K562 (cell line): Measurements from ENCODE around the gene RBMX. TPM values are rescaled to one million over a fixed set of nuclear protein-coding genes. Genes with fewer than 3 reads are reported as not detected.

Experiments used
- ATAC-seq: fragments of 200-7000 bp; cut with Tn5 transposase; 3 replicates; pipeline ENCODE4 v1.9.1; 2020; ENCODE audit warnings: moderate library complexity
- BruUV-seq: library from RNA; stranded (reverse); fragments of 400-500 nt; replicated peaks from 2 replicates; lab custom pipeline; 2021; lab: Mats Ljungman, UMichigan
- CTCF ChIA-PET: fragments of 300-600 bp; formaldehyde crosslinking; extraction: SDS; loops from one replicate; lab custom pipeline; 2021; ENCODE audit warnings: low intra/inter-chr PET ratio; lab: Yijun Ruan, JAX
- POLR2A ChIA-PET: fragments of 300-600, 350-650 bp; sonication (Branson Sonifier 250); formaldehyde crosslinking; extraction: SDS; loops from one replicate; lab custom pipeline; 2021; ENCODE audit warnings: antibody characterized with exemption, inconsistent platforms; lab: Yijun Ruan, JAX
- DNase-seq, 4 experiments: peaks; one replicate each; pipeline versions ENCODE4 v3.0.0 to v3.0.0-alpha.2; 2011 to 2018; ENCODE audit warnings: low spot score in 3 of 4, mixed read lengths in 3 of 4; ENCODE audit errors: extremely low read depth in 1 of 4
- FAIRE-seq: peaks from 2 replicates; lab custom pipeline; 2011; peaks lifted over from hg19 to GRCh38; lab: Jason Lieb, UNC
- H2AFZ ChIP-seq: 2 replicates; pipeline ENCODE4 v1.6.0; 2011; ENCODE audit warnings: low read depth, low read length, control low read depth, inconsistent platforms
- H3K27ac ChIP-seq: fragments of 200-600 bp; 3 replicates; pipeline ENCODE4 v1.8.0; 2011; ENCODE audit warnings: low read depth, mild to moderate bottlenecking, control low read depth, inconsistent platforms, low read length, moderate library complexity, mixed read lengths; ENCODE audit errors: extremely low read depth
- H3K27me3 ChIP-seq, 2 experiments: fragments of 300-600 bp in 1 of 2; 2 replicates in 1 of 2; 3 replicates in 1 of 2; pipeline versions ENCODE4 v1.6.0 to v1.8.0; 2011; ENCODE audit warnings: inconsistent platforms in 2 of 2, low read length in 2 of 2, mild to moderate bottlenecking in 1 of 2, mixed read lengths in 1 of 2, moderate library complexity in 1 of 2; ENCODE audit not compliant: control insufficient read depth in 2 of 2, insufficient read depth in 2 of 2
- H3K36me3 ChIP-seq: fragments of 300-600 bp; 3 replicates; pipeline ENCODE4 v1.8.0; 2011; ENCODE audit warnings: mild to moderate bottlenecking, low read length, inconsistent platforms; ENCODE audit not compliant: control insufficient read depth, insufficient read depth
- H3K4me1 ChIP-seq, 2 experiments: fragments of 200-600 bp in 1 of 2; replicated peaks in 1 of 2; 2 replicates in 1 of 2; 3 replicates in 1 of 2; pipeline versions ENCODE4 v1.5.1 to v1.8.0; 2011; ENCODE audit warnings: inconsistent platforms in 2 of 2, low read length in 2 of 2, mild to moderate bottlenecking in 1 of 2, mixed read lengths in 1 of 2, moderate library complexity in 1 of 2; ENCODE audit not compliant: control insufficient read depth in 2 of 2, insufficient read depth in 2 of 2
- H3K4me2 ChIP-seq: 2 replicates; pipeline ENCODE4 v1.6.1; 2011; ENCODE audit warnings: low read length, control low read depth, inconsistent platforms, mixed read lengths; ENCODE audit not compliant: insufficient read depth
- H3K4me3 ChIP-seq: fragments of 200-600 bp; sonication (generic), shearing (Covaris generic); 2 replicates; pipeline ENCODE4 v1.5.1; 2016; ENCODE audit warnings: control low read depth, inconsistent platforms
- H3K79me2 ChIP-seq: fragments of 200-600 bp; 3 replicates; pipeline ENCODE4 v1.8.0; 2011; ENCODE audit warnings: low read length, inconsistent platforms; ENCODE audit not compliant: control insufficient read depth, insufficient read depth
- H3K9ac ChIP-seq, 2 experiments: 2 replicates each; pipeline versions ENCODE4 v1.6.0 to v1.6.1; 2011; ENCODE audit warnings: low read depth in 2 of 2, low read length in 2 of 2, control low read depth in 1 of 2, inconsistent platforms in 1 of 2, mild to moderate bottlenecking in 1 of 2, mixed read lengths in 1 of 2; ENCODE audit not compliant: insufficient read depth in 1 of 2
- H3K9me1 ChIP-seq: one replicate; pipeline ENCODE4 v1.6.0; 2011; ENCODE audit warnings: inconsistent platforms, mild to moderate bottlenecking, low read length, moderate library complexity; ENCODE audit not compliant: control insufficient read depth, insufficient read depth
- H3K9me3 ChIP-seq: replicated peaks from 2 replicates; pipeline ENCODE4 v1.5.1; 2011; ENCODE audit warnings: low read depth, low read length, inconsistent platforms; ENCODE audit not compliant: control insufficient read depth, insufficient read depth
- H4K20me1 ChIP-seq: replicated peaks from 2 replicates; pipeline ENCODE4 v1.6.1; 2011; ENCODE audit warnings: low read length, inconsistent platforms, mixed read lengths; ENCODE audit not compliant: control insufficient read depth, insufficient read depth
- CEBPB ChIP-seq: fragments of 450-650 bp; IDR thresholded peaks from 2 replicates; pipeline ENCODE4 v1.6.1; 2016; ENCODE audit warnings: missing genetic modification characterization, missing compliant biosample characterization
- ILK ChIP-seq: fragments of 450-650 bp; IDR thresholded peaks from 2 replicates; pipeline ENCODE4 v1.6.1; 2016; ENCODE audit warnings: missing genetic modification characterization, low read depth, mild to moderate bottlenecking, missing compliant biosample characterization, moderate library complexity, borderline replicate concordance
- MYNN ChIP-seq, 2 experiments: sonication (generic); formaldehyde crosslinking in 1 of 2; IDR thresholded peaks; 2 replicates each; pipeline versions ENCODE4 v1.5.0 to v1.6.1; 2016 to 2020; ENCODE audit warnings: antibody characterized with exemption in 1 of 2, missing genetic modification reagents in 1 of 2
- POLR2A ChIP-seq: fragments of 450-650 bp; conservative IDR thresholded peaks from 2 replicates; pipeline ENCODE4 v1.6.1; 2016
- POLR2AphosphoS2 ChIP-seq: IDR thresholded peaks from 2 replicates; pipeline ENCODE4 v1.6.1; 2012; ENCODE audit warnings: low read length, improper control_type of control experiment
- RBFOX2 ChIP-seq: fragments of 200-400 bp; formaldehyde crosslinking; IDR thresholded peaks from 2 replicates; pipeline ENCODE4 v1.6.1; 2017; ENCODE audit warnings: low read depth, mild to moderate bottlenecking, low read length, moderate library complexity
- SAFB ChIP-seq: fragments of 200-400 bp; formaldehyde crosslinking; IDR thresholded peaks from 2 replicates; pipeline ENCODE4 v1.6.1; 2017; ENCODE audit warnings: low read depth, low read length, borderline replicate concordance
- THRAP3 ChIP-seq: fragments of 450-650 bp; IDR thresholded peaks from 2 replicates; pipeline ENCODE4 v1.6.1; 2016; ENCODE audit warnings: mild to moderate bottlenecking, inconsistent platforms, borderline replicate concordance
- WHSC1 ChIP-seq: IDR thresholded peaks from one replicate; pipeline ENCODE4 v1.6.1; 2012; ENCODE audit warnings: low read length, control low read depth, inconsistent platforms
- WGBS: fragments of 100-300 bp; shearing (Covaris generic); methylation state at CpG from one replicate; pipeline ENCODE4 v1.1.6; 2016; ENCODE audit warnings: low coverage, mixed read lengths; ENCODE audit not compliant: insufficient coverage; ENCODE audit errors: missing lambda C conversion rate; 5-methylcytosine and 5-hydroxymethylcytosine counted together
- in situ Hi-C: fragments of 300-500 bp; cut with MboI; formaldehyde crosslinking; loops from 4 replicates; pipeline ENCODE4 v1.15.0; 2018; ENCODE audit warnings: inconsistent platforms, mixed read lengths
- intact Hi-C: fragments of 100-400 bp; cut with micrococcal nuclease; formaldehyde crosslinking; loops from 2 replicates; pipeline ENCODE4 v1.14.2; 2022
- polyA plus RNA-seq, 8 experiments: library from polyadenylated mRNA; depleted of rRNA in 4 of 8; stranded (reverse) in 5 of 8; unstranded in 3 of 8; fragments of >200 nt; fragmentation: Nextera tagmentation in 2 of 8; fragmentation: Illumina TruSeq in 1 of 8; extraction: Ambion mirVana in 2 of 8; extraction: Trizol in 1 of 8; gene quantifications; 2 replicates each; pipeline versions ENCODE4 v1.2.1 to v1.2.3, GENCODE V29; 2011 to 2014; ENCODE audit warnings: inconsistent platforms in 1 of 8, missing spikeins in 1 of 8
- total RNA-seq, 7 experiments: library from RNA; depleted of rRNA in 6 of 7; stranded (reverse); fragments of >200 nt in 6 of 7; fragmentation: Illumina TruSeq in 2 of 7; extraction: Trizol in 2 of 7; gene quantifications; 2 replicates each; pipeline versions ENCODE4 v1.2.1 to v1.2.3, GENCODE V29; 2011 to 2021; ENCODE audit warnings: low replicate concordance in 1 of 7
- TF ChIP-seq, protein P1 (sequence below): fragments of 200-800 bp; sonication (Bioruptor generic); IDR thresholded peaks from 2 replicates; pipeline ENCODE4 v1.6.1; 2017; ENCODE audit warnings: missing genetic modification characterization, missing compliant biosample characterization
- TF ChIP-seq, protein P2 (sequence below): sonication (generic); formaldehyde crosslinking; IDR thresholded peaks from 2 replicates; pipeline ENCODE4 v1.5.0; 2020; ENCODE audit warnings: missing genetic modification reagents
- TF ChIP-seq, protein P3 (sequence below): fragments of 450-650 bp; IDR thresholded peaks from 2 replicates; pipeline ENCODE4 v1.7.1; 2018; ENCODE audit warnings: mild to moderate bottlenecking, low read depth; ENCODE audit not compliant: partially characterized antibody
- TF ChIP-seq, protein P4 (sequence below): fragments of 450-650 bp; formaldehyde crosslinking; IDR thresholded peaks from 2 replicates; pipeline ENCODE4 v1.4.0; 2022; ENCODE audit warnings: mild to moderate bottlenecking, moderate library complexity

The RBMX gene
- total and polyA plus RNA-seq, 9 of the 15 experiments (the other 6 are each of a cell fraction or from before 2014, with no cell fraction given): 405 to 671 (median 540) TPM

DNA sequence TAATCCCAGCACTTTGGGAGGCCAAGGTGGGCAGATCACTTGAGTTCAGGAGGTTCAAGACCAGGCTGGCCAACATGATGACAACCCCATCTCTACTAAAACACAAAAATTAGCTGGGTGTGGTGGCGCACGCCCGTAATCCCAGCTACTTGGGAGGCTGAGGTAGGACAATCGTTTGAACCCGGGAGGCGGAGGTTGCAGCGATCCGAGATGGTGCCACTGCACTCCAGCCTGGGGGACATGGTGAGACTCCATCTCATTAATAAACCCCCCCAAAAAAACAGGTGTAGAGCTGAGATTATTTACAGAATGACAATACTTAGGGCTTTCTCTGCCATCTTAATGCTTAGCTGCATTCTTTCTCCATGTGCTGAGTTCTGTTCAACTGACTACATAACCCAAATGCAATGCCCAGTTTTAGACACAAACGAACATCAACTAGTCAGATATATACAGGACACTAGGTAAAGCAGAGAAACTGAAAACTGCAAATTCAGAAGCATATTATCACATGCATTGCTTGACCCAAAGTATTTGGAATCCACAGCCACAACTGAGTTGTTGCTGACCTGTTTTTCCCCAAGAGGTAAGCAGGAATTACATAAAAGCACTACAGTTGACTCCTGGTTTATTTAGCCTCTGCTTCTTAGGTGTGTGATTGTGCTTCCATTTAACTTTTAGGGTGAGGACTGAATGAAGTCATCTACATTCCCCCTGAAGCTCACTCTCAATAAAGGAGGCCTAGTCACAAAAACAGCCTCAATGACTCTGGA is 12.1 kb downstream of the RBMX start:
- in situ Hi-C loops: no loop called here
- no peak for FAIRE-seq
- no peak overlapping the region for H3K4me3 ChIP-seq
- peaks cover 13% of the 10 kb centered on the region for H4K20me1 ChIP-seq
- BruUV-seq: no TSS peak
- no peak for DNase-seq
- intact Hi-C loops: loop anchor here (10.0 kb wide), 1 partner anchor 154 kb away; no protein-coding TSS in a partner anchor
- H3K9ac ChIP-seq: no peak overlapping the region
- CTCF ChIA-PET: no interaction called here
- peaks cover 44% of the 10 kb centered on the region for H3K79me2 ChIP-seq
- POLR2A ChIA-PET: interaction anchor here (0.6 to 4.9 kb wide), 10 partner anchors 11 to 117 kb away, joined by 3 to 24 read pairs (median 4); partner anchors contain the start of gene RBMX
- H3K9me1 ChIP-seq: no peaks in the 10 kb centered on the region
- no peaks in the 10 kb centered on the region; a peak in 2 of 5 replicates for H3K4me1 ChIP-seq
- H3K9me3 ChIP-seq: no peaks in the 10 kb centered on the region
- H2AFZ ChIP-seq: no peak overlapping the region
- no peaks in the 10 kb centered on the region for H3K27me3 ChIP-seq
- 88% methylated on average over 8 of the region's 9 CpGs for WGBS
- H3K27ac ChIP-seq: no peak overlapping the region
- no peak overlapping the region for H3K4me2 ChIP-seq
- ATAC-seq: peak; percentile 5
- peaks cover 86% of the 10 kb centered on the region for H3K36me3 ChIP-seq
- TF ChIP-seq, protein P1, sequence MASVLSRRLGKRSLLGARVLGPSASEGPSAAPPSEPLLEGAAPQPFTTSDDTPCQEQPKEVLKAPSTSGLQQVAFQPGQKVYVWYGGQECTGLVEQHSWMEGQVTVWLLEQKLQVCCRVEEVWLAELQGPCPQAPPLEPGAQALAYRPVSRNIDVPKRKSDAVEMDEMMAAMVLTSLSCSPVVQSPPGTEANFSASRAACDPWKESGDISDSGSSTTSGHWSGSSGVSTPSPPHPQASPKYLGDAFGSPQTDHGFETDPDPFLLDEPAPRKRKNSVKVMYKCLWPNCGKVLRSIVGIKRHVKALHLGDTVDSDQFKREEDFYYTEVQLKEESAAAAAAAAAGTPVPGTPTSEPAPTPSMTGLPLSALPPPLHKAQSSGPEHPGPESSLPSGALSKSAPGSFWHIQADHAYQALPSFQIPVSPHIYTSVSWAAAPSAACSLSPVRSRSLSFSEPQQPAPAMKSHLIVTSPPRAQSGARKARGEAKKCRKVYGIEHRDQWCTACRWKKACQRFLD (CRISPR knock-in tag): no peak
- TF ChIP-seq ILK (tag) (no peak), MYNN (IDR thresholded peaks at IDR 0.05) (0 out of 2 replicates have a peak, but pooled peaks have one; percentile 10), MYNN (CRISPR knock-in tag; IDR thresholded peaks at IDR 0.05) (no peak), SAFB (no peak), POLR2A (peak; percentile 73), POLR2AphosphoS2 (peak; percentile 51; the same call in 1 of the 2 replicates), CEBPB (tag) (no peak), THRAP3 (0 out of 2 replicates have a peak, but pooled peaks have one; percentile 25), WHSC1 (no peak), RBFOX2 (peak; percentile 44; the same call in 1 of the 2 replicates)
- TF ChIP-seq, protein P2, sequence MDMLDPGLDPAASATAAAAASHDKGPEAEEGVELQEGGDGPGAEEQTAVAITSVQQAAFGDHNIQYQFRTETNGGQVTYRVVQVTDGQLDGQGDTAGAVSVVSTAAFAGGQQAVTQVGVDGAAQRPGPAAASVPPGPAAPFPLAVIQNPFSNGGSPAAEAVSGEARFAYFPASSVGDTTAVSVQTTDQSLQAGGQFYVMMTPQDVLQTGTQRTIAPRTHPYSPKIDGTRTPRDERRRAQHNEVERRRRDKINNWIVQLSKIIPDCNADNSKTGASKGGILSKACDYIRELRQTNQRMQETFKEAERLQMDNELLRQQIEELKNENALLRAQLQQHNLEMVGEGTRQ (CRISPR knock-in tag): no peak
- TF ChIP-seq, protein P3, sequence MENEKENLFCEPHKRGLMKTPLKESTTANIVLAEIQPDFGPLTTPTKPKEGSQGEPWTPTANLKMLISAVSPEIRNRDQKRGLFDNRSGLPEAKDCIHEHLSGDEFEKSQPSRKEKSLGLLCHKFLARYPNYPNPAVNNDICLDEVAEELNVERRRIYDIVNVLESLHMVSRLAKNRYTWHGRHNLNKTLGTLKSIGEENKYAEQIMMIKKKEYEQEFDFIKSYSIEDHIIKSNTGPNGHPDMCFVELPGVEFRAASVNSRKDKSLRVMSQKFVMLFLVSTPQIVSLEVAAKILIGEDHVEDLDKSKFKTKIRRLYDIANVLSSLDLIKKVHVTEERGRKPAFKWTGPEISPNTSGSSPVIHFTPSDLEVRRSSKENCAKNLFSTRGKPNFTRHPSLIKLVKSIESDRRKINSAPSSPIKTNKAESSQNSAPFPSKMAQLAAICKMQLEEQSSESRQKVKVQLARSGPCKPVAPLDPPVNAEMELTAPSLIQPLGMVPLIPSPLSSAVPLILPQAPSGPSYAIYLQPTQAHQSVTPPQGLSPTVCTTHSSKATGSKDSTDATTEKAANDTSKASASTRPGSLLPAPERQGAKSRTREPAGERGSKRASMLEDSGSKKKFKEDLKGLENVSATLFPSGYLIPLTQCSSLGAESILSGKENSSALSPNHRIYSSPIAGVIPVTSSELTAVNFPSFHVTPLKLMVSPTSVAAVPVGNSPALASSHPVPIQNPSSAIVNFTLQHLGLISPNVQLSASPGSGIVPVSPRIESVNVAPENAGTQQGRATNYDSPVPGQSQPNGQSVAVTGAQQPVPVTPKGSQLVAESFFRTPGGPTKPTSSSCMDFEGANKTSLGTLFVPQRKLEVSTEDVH: peak; percentile 1
- TF ChIP-seq, protein P4, sequence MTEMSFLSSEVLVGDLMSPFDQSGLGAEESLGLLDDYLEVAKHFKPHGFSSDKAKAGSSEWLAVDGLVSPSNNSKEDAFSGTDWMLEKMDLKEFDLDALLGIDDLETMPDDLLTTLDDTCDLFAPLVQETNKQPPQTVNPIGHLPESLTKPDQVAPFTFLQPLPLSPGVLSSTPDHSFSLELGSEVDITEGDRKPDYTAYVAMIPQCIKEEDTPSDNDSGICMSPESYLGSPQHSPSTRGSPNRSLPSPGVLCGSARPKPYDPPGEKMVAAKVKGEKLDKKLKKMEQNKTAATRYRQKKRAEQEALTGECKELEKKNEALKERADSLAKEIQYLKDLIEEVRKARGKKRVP (CRISPR knock-in tag): no peak
